ENCODE data around the gene TNFRSF1A.

The TNFRSF1A gene

GRCh38 chr12:6323340-6323994, 18.4 kb downstream of the TNFRSF1A start:
- DNase-seq: peak; percentile 79

GRCh38 chr12:6322969-6323339, 18.9 kb downstream of the TNFRSF1A start:
- no peak for DNase-seq

- DNase-seq: no peak
Observed at GRCh38 chr12:6322352-6322751, 19.5 kb downstream of the TNFRSF1A start.

- DNase-seq: no peak
Observed at GRCh38 chr12:6321905-6322304, 20.0 kb downstream of the TNFRSF1A start.

- DNase-seq: no peak
Observed at GRCh38 chr12:6319446-6319845, 22.4 kb downstream of the TNFRSF1A start.

GRCh38 chr12:6318440-6318879, 23.4 kb downstream of the TNFRSF1A start:
- no peak for DNase-seq

GRCh38 chr12:6317693-6318439, 24.0 kb downstream of the TNFRSF1A start:
- DNase-seq: no peak

- no peak for DNase-seq
Observed at GRCh38 chr12:6316921-6317692, 24.8 kb downstream of the TNFRSF1A start.

- no peak for DNase-seq
Observed at GRCh38 chr12:6315704-6316597, 25.9 kb downstream of the TNFRSF1A start.

GRCh38 chr12:6315184-6315583, 26.7 kb downstream of the TNFRSF1A start:
- no peak for DNase-seq

GRCh38 chr12:6314776-6315175, 27.1 kb downstream of the TNFRSF1A start:
- no peak for DNase-seq

- no peak for DNase-seq
Observed at GRCh38 chr12:6313326-6313940, 28.4 kb downstream of the TNFRSF1A start.

GRCh38 chr12:6312529-6313325, 29.1 kb downstream of the TNFRSF1A start:
- peak; percentile 42 for DNase-seq

- DNase-seq: no peak
Observed at GRCh38 chr12:6311822-6312528, 29.9 kb downstream of the TNFRSF1A start.

GRCh38 chr12:6310771-6311610, 30.9 kb downstream of the TNFRSF1A start:
- DNase-seq: no peak

- DNase-seq: no peak
Observed at GRCh38 chr12:6307529-6307928, 34.3 kb downstream of the TNFRSF1A start.

GRCh38 chr12:6306599-6307220, 35.2 kb downstream of the TNFRSF1A start:
- DNase-seq: no peak

GRCh38 chr12:6306151-6306550, 35.7 kb downstream of the TNFRSF1A start:
- DNase-seq: no peak

- DNase-seq: no peak
Observed at GRCh38 chr12:6303071-6303470, 38.8 kb downstream of the TNFRSF1A start.

All from T1000 (cell line).